ENCODE measurements around the gene ADARB1.

DNA sequence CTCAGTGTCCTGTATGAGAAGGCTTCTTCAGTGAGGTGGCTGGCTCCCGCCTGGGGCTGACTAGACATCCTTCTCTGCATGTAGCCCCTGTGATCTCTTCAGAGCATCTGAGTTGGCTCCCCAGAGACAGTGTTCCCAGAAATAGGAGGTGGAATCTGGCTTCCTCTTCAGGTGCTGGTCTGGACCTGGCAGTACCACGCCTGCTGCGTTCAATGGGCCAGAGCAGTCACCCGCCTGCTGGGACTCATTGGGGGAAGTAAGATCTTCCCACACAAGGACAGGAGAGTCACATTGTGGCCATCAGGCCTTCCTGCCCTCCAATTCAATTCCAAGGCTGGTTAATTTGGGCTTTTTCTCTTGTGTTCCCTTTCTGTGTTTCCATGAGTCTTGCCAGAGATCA is 51.0 kb downstream of the ADARB1 start:
- TF ChIP-seq, protein P1, sequence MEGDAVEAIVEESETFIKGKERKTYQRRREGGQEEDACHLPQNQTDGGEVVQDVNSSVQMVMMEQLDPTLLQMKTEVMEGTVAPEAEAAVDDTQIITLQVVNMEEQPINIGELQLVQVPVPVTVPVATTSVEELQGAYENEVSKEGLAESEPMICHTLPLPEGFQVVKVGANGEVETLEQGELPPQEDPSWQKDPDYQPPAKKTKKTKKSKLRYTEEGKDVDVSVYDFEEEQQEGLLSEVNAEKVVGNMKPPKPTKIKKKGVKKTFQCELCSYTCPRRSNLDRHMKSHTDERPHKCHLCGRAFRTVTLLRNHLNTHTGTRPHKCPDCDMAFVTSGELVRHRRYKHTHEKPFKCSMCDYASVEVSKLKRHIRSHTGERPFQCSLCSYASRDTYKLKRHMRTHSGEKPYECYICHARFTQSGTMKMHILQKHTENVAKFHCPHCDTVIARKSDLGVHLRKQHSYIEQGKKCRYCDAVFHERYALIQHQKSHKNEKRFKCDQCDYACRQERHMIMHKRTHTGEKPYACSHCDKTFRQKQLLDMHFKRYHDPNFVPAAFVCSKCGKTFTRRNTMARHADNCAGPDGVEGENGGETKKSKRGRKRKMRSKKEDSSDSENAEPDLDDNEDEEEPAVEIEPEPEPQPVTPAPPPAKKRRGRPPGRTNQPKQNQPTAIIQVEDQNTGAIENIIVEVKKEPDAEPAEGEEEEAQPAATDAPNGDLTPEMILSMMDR (IDR thresholded peaks at IDR 0.05) = no peak
- TF ChIP-seq EP300 (IDR thresholded peaks at IDR 0.05; ENCODE audit: low read depth) (no peak), POLR2AphosphoS5 (IDR thresholded peaks at IDR 0.05) (no peak)

Data from transverse colon (tissue), 4 donors.